Glomerular visceral epithelial cell (primary cell): ENCODE measurements around the gene CNOT11.
"Not testable (repeated sequence)": the region's sequence is repeated elsewhere in the genome, so short reads cannot be mapped to it uniquely, and the experiment has no call there.

Experiments
- DNase-seq: peaks from one replicate; pipeline ENCODE4 v3.0.0-alpha.2; 2016; ENCODE audit errors: extremely low spot score

Gene CNOT11

GRCh38 chr2:101245468-101245867 is 7.2 kb upstream of the CNOT11 start:
- DNase-seq, result not testable (repeated sequence)

- not testable (repeated sequence) for DNase-seq
Measured at GRCh38 chr2:101248756-101249155, 3.9 kb upstream of the CNOT11 start.

- DNase-seq, result no peak
Measured at GRCh38 chr2:101249826-101250225, 2.9 kb upstream of the CNOT11 start.

GRCh38 chr2:101251246-101251781 is 1.4 kb upstream of the CNOT11 start:
- not testable (repeated sequence) for DNase-seq

GRCh38 chr2:101251844-101252407 is 760 bp upstream of the CNOT11 start:
- DNase-seq, result peak; percentile 31

GRCh38 chr2:101253013-101253702 is 472 bp downstream of the CNOT11 start:
- DNase-seq, result peak; percentile 72

GRCh38 chr2:101253703-101254450 is 1.2 kb downstream of the CNOT11 start:
- DNase-seq, result no peak

GRCh38 chr2:101255501-101255900 is 2.8 kb downstream of the CNOT11 start:
- DNase-seq, result no peak

GRCh38 chr2:101256316-101256715 is 3.6 kb downstream of the CNOT11 start:
- DNase-seq, result no peak

- no peak for DNase-seq
Measured at GRCh38 chr2:101258804-101259203, 6.1 kb downstream of the CNOT11 start.

GRCh38 chr2:101262142-101262541 is 9.5 kb downstream of the CNOT11 start:
- DNase-seq, result no peak

GRCh38 chr2:101263377-101263800 is 10.7 kb downstream of the CNOT11 start:
- DNase-seq, result no peak

GRCh38 chr2:101264360-101264939 is 11.8 kb downstream of the CNOT11 start:
- no peak for DNase-seq

- DNase-seq, result no peak
Measured at GRCh38 chr2:101265893-101266499, 13.3 kb downstream of the CNOT11 start.

- peak; percentile 77 for DNase-seq
Measured at GRCh38 chr2:101267671-101268656, 15.3 kb downstream of the CNOT11 start.

- DNase-seq, result no peak
Measured at GRCh38 chr2:101270700-101271259, 18.1 kb downstream of the CNOT11 start.

GRCh38 chr2:101272045-101272784 is 19.5 kb downstream of the CNOT11 start:
- DNase-seq, result no peak

- no peak for DNase-seq
Measured at GRCh38 chr2:101273056-101273455, 20.4 kb downstream of the CNOT11 start.

- no peak for DNase-seq
Measured at GRCh38 chr2:101274142-101274541, 21.5 kb downstream of the CNOT11 start.

GRCh38 chr2:101277111-101277510 is 24.4 kb downstream of the CNOT11 start:
- DNase-seq, result no peak
